Measurements from ENCODE around the gene RBM39. TPM values are rescaled to one million over a fixed set of nuclear protein-coding genes. Genes with fewer than 3 reads are reported as not detected.
"Not testable (repeated sequence)": the region's sequence is repeated elsewhere in the genome, so short reads cannot be mapped to it uniquely, and the experiment has no call there.

RBM39 gene
- total and polyA plus RNA-seq, 9 of the 15 experiments (the other 6 are each of a cell fraction or from before 2014, with no cell fraction given): 143 to 319 (median 228) TPM

DNA sequence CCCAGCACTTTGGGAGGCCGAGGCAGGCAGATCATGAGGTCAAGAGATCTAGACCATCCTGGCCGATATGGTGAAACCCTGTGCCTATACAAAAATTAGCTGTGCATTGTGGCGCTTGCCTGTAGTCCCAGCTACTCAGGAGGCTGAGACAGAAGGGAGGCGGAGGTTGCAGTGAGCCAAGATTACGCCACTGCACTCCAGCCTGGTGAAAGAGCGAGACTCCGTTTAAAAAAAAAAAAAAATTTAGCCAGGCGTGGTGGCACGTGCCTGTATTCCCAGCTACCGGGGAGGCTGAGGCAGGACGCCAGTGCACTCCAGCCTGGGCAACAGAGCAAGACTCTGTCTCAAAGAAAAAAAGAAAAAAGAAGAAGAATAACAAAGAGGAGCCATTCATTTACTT, 19.5 kb upstream of the RBM39 start:
- POLR2A ChIA-PET: interaction anchor here (0.5 to 1.8 kb wide), 2 partner anchors 17 to 19 kb away, joined by 3 to 5 read pairs; partner anchors contain the start of gene RBM39
- H3K79me2 ChIP-seq (ENCODE audit: control insufficient read depth, insufficient read depth, low read length); H2AFZ ChIP-seq (ENCODE audit: low read depth, low read length); BruUV-seq (replicated peaks); H3K9me1 ChIP-seq (ENCODE audit: control insufficient read depth, insufficient read depth, low read length); FAIRE-seq; H3K4me2 ChIP-seq (ENCODE audit: insufficient read depth, low read length); intact Hi-C loops (cut with micrococcal nuclease); H3K9me3 ChIP-seq (replicated peaks; ENCODE audit: control insufficient read depth, insufficient read depth, low read depth, low read length); in situ Hi-C loops (cut with MboI); CTCF ChIA-PET (ENCODE audit: low intra/inter-chr PET ratio); H3K27ac ChIP-seq (ENCODE audit: extremely low read depth, low read depth, low read length); H3K4me1 ChIP-seq (replicated peaks in 1 of 2; ENCODE audit: control insufficient read depth in 2 of 2, insufficient read depth in 2 of 2, low read length in 2 of 2); DNase-seq (ENCODE audit: extremely low read depth in 1 of 4, low spot score in 3 of 4); H3K27me3 ChIP-seq (ENCODE audit: control insufficient read depth in 2 of 2, insufficient read depth in 2 of 2, low read length in 2 of 2); H3K36me3 ChIP-seq (ENCODE audit: control insufficient read depth, insufficient read depth, low read length); H3K9ac ChIP-seq (ENCODE audit: insufficient read depth in 1 of 2, low read depth in 2 of 2, low read length in 2 of 2); ATAC-seq; H4K20me1 ChIP-seq (replicated peaks; ENCODE audit: control insufficient read depth, insufficient read depth, low read length); H3K4me3 ChIP-seq: not testable (repeated sequence)
- 65% methylated on average over 9 of the region's 11 CpGs for whole genome bisulfite sequencing (ENCODE audit: insufficient coverage, low coverage, missing lambda C conversion rate)

DNA sequence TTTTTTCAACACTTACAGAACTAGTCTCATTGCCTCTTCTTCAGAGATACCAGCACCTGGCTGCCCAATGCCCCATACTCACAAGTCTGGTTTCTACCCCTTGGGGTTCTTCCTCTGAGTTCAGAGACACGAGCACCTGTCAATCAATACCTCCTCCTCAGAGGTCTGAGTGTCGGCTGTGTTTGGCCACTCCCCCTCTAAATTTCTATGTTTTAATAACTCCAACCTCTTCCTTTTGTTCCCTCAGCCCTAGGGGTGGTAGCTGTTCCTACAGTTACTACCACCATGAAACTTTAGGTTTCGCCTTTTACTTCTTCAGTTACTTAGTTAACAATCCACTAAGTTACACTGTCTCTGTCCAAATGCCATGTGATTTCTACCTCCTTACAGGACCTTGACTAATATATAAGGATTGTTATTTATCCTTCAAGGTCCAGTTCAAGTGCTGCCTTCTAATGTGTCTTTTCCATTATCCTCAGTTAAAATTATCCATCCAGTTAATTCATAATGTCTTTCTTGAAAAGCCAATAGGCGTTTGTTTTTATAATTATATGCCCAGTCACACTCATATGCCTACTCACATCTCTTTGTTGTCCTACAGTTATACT, 15.1 kb upstream of the RBM39 start:
- intact Hi-C loops (cut with micrococcal nuclease): no loop called here
- Histone ChIP-seq H3K4me1 (replicated peaks in 1 of 2; ENCODE audit: control insufficient read depth in 2 of 2, insufficient read depth in 2 of 2, low read length in 2 of 2) (peaks cover 0 to 4% of the 10 kb centered on the region in 2 experiments; a peak in 2 of 5 replicates), H3K9me1 (ENCODE audit: control insufficient read depth, insufficient read depth, low read length) (no peaks in the 10 kb centered on the region), H3K4me3 (no peak overlapping the region), H3K9ac (ENCODE audit: insufficient read depth in 1 of 2, low read depth in 2 of 2, low read length in 2 of 2) (no peak overlapping the region), H3K36me3 (ENCODE audit: control insufficient read depth, insufficient read depth, low read length) (no peaks in the 10 kb centered on the region), H3K4me2 (ENCODE audit: insufficient read depth, low read length) (no peak overlapping the region), H3K9me3 (replicated peaks; ENCODE audit: control insufficient read depth, insufficient read depth, low read depth, low read length) (no peaks in the 10 kb centered on the region), H3K27ac (ENCODE audit: extremely low read depth, low read depth, low read length) (no peak overlapping the region), H4K20me1 (replicated peaks; ENCODE audit: control insufficient read depth, insufficient read depth, low read length) (no peaks in the 10 kb centered on the region), H3K27me3 (ENCODE audit: control insufficient read depth in 2 of 2, insufficient read depth in 2 of 2, low read length in 2 of 2) (no peaks in the 10 kb centered on the region), H3K79me2 (ENCODE audit: control insufficient read depth, insufficient read depth, low read length) (no peaks in the 10 kb centered on the region), H2AFZ (ENCODE audit: low read depth, low read length) (peak overlapping the region; percentile 68)
- ChIA-PET CTCF (ENCODE audit: low intra/inter-chr PET ratio) (no interaction called here), POLR2A (interaction anchor here (2.6 to 5.4 kb wide), 2 partner anchors 11 to 14 kb away, joined by 10 to 46 read pairs; partner anchors contain the start of gene RBM39)
- 43% methylated on average over 4 of the region's 4 CpGs for WGBS (ENCODE audit: insufficient coverage, low coverage, missing lambda C conversion rate)
- peak in 1 of 4 experiments; percentile 18 for DNase-seq (ENCODE audit: extremely low read depth in 1 of 4, low spot score in 3 of 4)
- ATAC-seq: peak; percentile 73
- in situ Hi-C loops (cut with MboI): no loop called here
- BruUV-seq (replicated peaks): no TSS peak
- FAIRE-seq: no peak
- TF ChIP-seq, protein P1, sequence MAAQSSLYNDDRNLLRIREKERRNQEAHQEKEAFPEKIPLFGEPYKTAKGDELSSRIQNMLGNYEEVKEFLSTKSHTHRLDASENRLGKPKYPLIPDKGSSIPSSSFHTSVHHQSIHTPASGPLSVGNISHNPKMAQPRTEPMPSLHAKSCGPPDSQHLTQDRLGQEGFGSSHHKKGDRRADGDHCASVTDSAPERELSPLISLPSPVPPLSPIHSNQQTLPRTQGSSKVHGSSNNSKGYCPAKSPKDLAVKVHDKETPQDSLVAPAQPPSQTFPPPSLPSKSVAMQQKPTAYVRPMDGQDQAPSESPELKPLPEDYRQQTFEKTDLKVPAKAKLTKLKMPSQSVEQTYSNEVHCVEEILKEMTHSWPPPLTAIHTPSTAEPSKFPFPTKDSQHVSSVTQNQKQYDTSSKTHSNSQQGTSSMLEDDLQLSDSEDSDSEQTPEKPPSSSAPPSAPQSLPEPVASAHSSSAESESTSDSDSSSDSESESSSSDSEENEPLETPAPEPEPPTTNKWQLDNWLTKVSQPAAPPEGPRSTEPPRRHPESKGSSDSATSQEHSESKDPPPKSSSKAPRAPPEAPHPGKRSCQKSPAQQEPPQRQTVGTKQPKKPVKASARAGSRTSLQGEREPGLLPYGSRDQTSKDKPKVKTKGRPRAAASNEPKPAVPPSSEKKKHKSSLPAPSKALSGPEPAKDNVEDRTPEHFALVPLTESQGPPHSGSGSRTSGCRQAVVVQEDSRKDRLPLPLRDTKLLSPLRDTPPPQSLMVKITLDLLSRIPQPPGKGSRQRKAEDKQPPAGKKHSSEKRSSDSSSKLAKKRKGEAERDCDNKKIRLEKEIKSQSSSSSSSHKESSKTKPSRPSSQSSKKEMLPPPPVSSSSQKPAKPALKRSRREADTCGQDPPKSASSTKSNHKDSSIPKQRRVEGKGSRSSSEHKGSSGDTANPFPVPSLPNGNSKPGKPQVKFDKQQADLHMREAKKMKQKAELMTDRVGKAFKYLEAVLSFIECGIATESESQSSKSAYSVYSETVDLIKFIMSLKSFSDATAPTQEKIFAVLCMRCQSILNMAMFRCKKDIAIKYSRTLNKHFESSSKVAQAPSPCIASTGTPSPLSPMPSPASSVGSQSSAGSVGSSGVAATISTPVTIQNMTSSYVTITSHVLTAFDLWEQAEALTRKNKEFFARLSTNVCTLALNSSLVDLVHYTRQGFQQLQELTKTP (IDR thresholded peaks at IDR 0.05; ENCODE audit: low read depth in 1 of 2, partially characterized antibody in 2 of 2): peak in 1 of 2 experiments; percentile 73
- TF ChIP-seq ZC3H4 (CRISPR knock-in tag; IDR thresholded peaks at IDR 0.05; ENCODE audit: borderline replicate concordance): no peak
- TF ChIP-seq, protein P2, sequence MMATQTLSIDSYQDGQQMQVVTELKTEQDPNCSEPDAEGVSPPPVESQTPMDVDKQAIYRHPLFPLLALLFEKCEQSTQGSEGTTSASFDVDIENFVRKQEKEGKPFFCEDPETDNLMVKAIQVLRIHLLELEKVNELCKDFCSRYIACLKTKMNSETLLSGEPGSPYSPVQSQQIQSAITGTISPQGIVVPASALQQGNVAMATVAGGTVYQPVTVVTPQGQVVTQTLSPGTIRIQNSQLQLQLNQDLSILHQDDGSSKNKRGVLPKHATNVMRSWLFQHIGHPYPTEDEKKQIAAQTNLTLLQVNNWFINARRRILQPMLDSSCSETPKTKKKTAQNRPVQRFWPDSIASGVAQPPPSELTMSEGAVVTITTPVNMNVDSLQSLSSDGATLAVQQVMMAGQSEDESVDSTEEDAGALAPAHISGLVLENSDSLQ (IDR thresholded peaks at IDR 0.05): peak; percentile 94
